H9 (cell line): Measurements from ENCODE around the gene ENOX1. TPM values are rescaled to one million over a fixed set of nuclear protein-coding genes. Genes with fewer than 3 reads are reported as not detected.

Source experiments
- DNase-seq: peaks from one replicate; pipeline ENCODE4 v3.0.0-alpha.2; 2017
- H2AFZ ChIP-seq: one replicate; pipeline ENCODE4 v1.6.1; 2013; ENCODE audit warnings: mild to moderate bottlenecking, low read length, control low read depth, moderate library complexity
- H2AK5ac ChIP-seq: 2 replicates; pipeline ENCODE4 v1.6.1; 2013; ENCODE audit warnings: low read length, control low read depth, mixed read lengths; ENCODE audit not compliant: insufficient read length
- H2BK120ac ChIP-seq: one replicate; pipeline ENCODE4 v1.6.1; 2013; ENCODE audit warnings: low read depth, mild to moderate bottlenecking, low read length, control low read depth, inconsistent platforms; ENCODE audit not compliant: poor library complexity, severe bottlenecking
- H2BK12ac ChIP-seq: 2 replicates; pipeline ENCODE4 v1.6.1; 2013; ENCODE audit warnings: low read length, control low read depth, mixed read lengths, low read depth; ENCODE audit not compliant: insufficient read length
- H2BK15ac ChIP-seq: 2 replicates; pipeline ENCODE4 v1.6.1; 2013; ENCODE audit warnings: low read depth, low read length, control low read depth
- H2BK20ac ChIP-seq: one replicate; pipeline ENCODE4 v1.6.1; 2013; ENCODE audit warnings: low read depth, mild to moderate bottlenecking, low read length, control low read depth, inconsistent platforms; ENCODE audit not compliant: poor library complexity, severe bottlenecking
- H2BK5ac ChIP-seq: 2 replicates; pipeline ENCODE4 v1.6.1; 2013; ENCODE audit warnings: low read length, control low read depth, mixed read lengths; ENCODE audit not compliant: insufficient read length
- H3K14ac ChIP-seq: 2 replicates; pipeline ENCODE4 v1.6.1; 2013; ENCODE audit warnings: low read length, control low read depth; ENCODE audit not compliant: insufficient read depth
- H3K18ac ChIP-seq: 2 replicates; pipeline ENCODE4 v1.6.1; 2013; ENCODE audit warnings: low read depth, mild to moderate bottlenecking, mixed read lengths, low read length, control low read depth; ENCODE audit not compliant: insufficient read length
- H3K23ac ChIP-seq: 2 replicates; pipeline ENCODE4 v1.6.1; 2013; ENCODE audit warnings: low read length, control low read depth, mixed read lengths, low read depth; ENCODE audit not compliant: insufficient read length
- H3K23me2 ChIP-seq: 2 replicates; pipeline ENCODE4 v1.6.1; 2013; ENCODE audit warnings: low read depth, mild to moderate bottlenecking, mixed read lengths, low read length, control low read depth; ENCODE audit not compliant: insufficient read length, poor library complexity, severe bottlenecking
- H3K27ac ChIP-seq: 2 replicates; pipeline ENCODE4 v1.5.1; 2013; ENCODE audit warnings: low read length, control low read depth, mixed read lengths, low read depth; ENCODE audit not compliant: insufficient read length
- H3K27me3 ChIP-seq: 2 replicates; pipeline ENCODE4 v1.6.1; 2013; ENCODE audit warnings: low read length, control low read depth, inconsistent platforms; ENCODE audit not compliant: insufficient read depth
- H3K4ac ChIP-seq: 2 replicates; pipeline ENCODE4 v1.6.1; 2013; ENCODE audit warnings: low read depth, mild to moderate bottlenecking, control low read depth, inconsistent platforms, low read length, moderate library complexity
- H3K4me1 ChIP-seq: 2 replicates; pipeline ENCODE4 v1.6.1; 2013; ENCODE audit warnings: low read length, control low read depth, inconsistent platforms; ENCODE audit not compliant: insufficient read depth
- H3K4me2 ChIP-seq: 2 replicates; pipeline ENCODE4 v1.6.1; 2013; ENCODE audit warnings: low read length, control low read depth, mixed read lengths; ENCODE audit not compliant: insufficient read length, insufficient read depth
- H3K56ac ChIP-seq: 2 replicates; pipeline ENCODE4 v1.6.1; 2013; ENCODE audit warnings: low read depth, mild to moderate bottlenecking, mixed read lengths, low read length, control low read depth; ENCODE audit not compliant: insufficient read length
- H3K79me1 ChIP-seq: 2 replicates; pipeline ENCODE4 v1.6.1; 2013; ENCODE audit warnings: low read depth, mild to moderate bottlenecking, moderate library complexity, low read length, control low read depth, inconsistent platforms; ENCODE audit not compliant: insufficient read depth, poor library complexity, severe bottlenecking
- H3K79me2 ChIP-seq: 2 replicates; pipeline ENCODE4 v1.6.1; 2013; ENCODE audit warnings: low read length, control low read depth, inconsistent platforms; ENCODE audit not compliant: insufficient read depth
- H3K9ac ChIP-seq: 2 replicates; pipeline ENCODE4 v1.6.1; 2013; ENCODE audit warnings: low read length, control low read depth, mixed read lengths; ENCODE audit not compliant: insufficient read length; ENCODE audit errors: extremely low read depth
- H3K9me3 ChIP-seq: one replicate; pipeline ENCODE4 v1.6.1; 2013; ENCODE audit warnings: low read depth, low read length, inconsistent platforms; ENCODE audit not compliant: control insufficient read depth
- H3T11ph ChIP-seq: one replicate; pipeline ENCODE4 v1.6.1; 2013; ENCODE audit warnings: mild to moderate bottlenecking, low read length, control low read depth, inconsistent platforms
- H4K20me1 ChIP-seq: one replicate; pipeline ENCODE4 v1.6.1; 2013; ENCODE audit not compliant: control insufficient read depth, insufficient read length, insufficient read depth
- H4K5ac ChIP-seq: 2 replicates; pipeline ENCODE4 v1.6.1; 2013; ENCODE audit warnings: low read depth, mild to moderate bottlenecking, mixed read lengths, low read length, control low read depth; ENCODE audit not compliant: insufficient read length
- H4K8ac ChIP-seq: replicated peaks from 2 replicates; pipeline ENCODE4 v1.6.1; 2013; ENCODE audit warnings: low read length, control low read depth, mixed read lengths, low read depth; ENCODE audit not compliant: insufficient read length
- H4K91ac ChIP-seq: 2 replicates; pipeline ENCODE4 v1.6.1; 2013; ENCODE audit warnings: low read depth, mild to moderate bottlenecking, moderate library complexity, mixed read lengths, low read length, control low read depth; ENCODE audit not compliant: insufficient read length
- H3K27ac Mint-ChIP-seq, 3 experiments: 2 replicates in 2 of 3; 3 replicates in 1 of 3; pipeline ENCODE4 v1.8.0; 2020 to 2021; ENCODE audit warnings: mixed read lengths in 3 of 3, mild to moderate bottlenecking in 1 of 3, moderate library complexity in 1 of 3
- H3K27me3 Mint-ChIP-seq: 2 replicates; pipeline ENCODE4 v1.8.0; 2021; ENCODE audit warnings: low read depth, mild to moderate bottlenecking, moderate library complexity, mixed read lengths
- H3K36me3 Mint-ChIP-seq, 3 experiments: 2 replicates in 2 of 3; 3 replicates in 1 of 3; pipeline ENCODE4 v1.8.0; 2020 to 2021; ENCODE audit warnings: low read depth in 3 of 3, mixed read lengths in 3 of 3; ENCODE audit not compliant: insufficient read depth in 1 of 3
- H3K4me1 Mint-ChIP-seq, 2 experiments: 2 replicates each; pipeline ENCODE4 v1.8.0; 2020; ENCODE audit warnings: mixed read lengths in 2 of 2
- H3K4me3 Mint-ChIP-seq, 2 experiments: 2 replicates in 1 of 2; 3 replicates in 1 of 2; pipeline ENCODE4 v1.8.0; 2020 to 2021; ENCODE audit warnings: mild to moderate bottlenecking in 2 of 2, mixed read lengths in 2 of 2, moderate library complexity in 1 of 2
- H3K9me3 Mint-ChIP-seq, 2 experiments: 2 replicates in 1 of 2; 3 replicates in 1 of 2; pipeline ENCODE4 v1.8.0; 2020; ENCODE audit warnings: mild to moderate bottlenecking in 2 of 2, mixed read lengths in 2 of 2, moderate library complexity in 1 of 2
- CTCF ChIP-seq: fragments of 200-600 bp; sonication (generic); conservative IDR thresholded peaks from 3 replicates; pipeline ENCODE4 v1.8.0; 2021; ENCODE audit warnings: antibody characterized with exemption, mild to moderate bottlenecking
- WGBS: extraction: QIAGEN DNeasy Blood & Tissue Kit; methylation state at CpG from one replicate; pipeline ENCODE4 v1.1.7; 2013; ENCODE audit warnings: missing lambda C conversion rate, low lambda C conversion rate, mixed read lengths; ENCODE audit not compliant: insufficient read length; ENCODE audit errors: extremely low coverage; 5-methylcytosine and 5-hydroxymethylcytosine counted together
- total RNA-seq: library from RNA; stranded (reverse); gene quantifications from 2 replicates; pipeline ENCODE4 v1.2.1, GENCODE V29; 2021

ENOX1 gene
- total RNA-seq, 1 experiment from 2014 or later = 0.24 TPM

GRCh38 chr13:43737392-43737923 is 49.3 kb downstream of the ENOX1 start:
- H3K27me3 ChIP-seq = no peaks in the 10 kb centered on the region; the same call in 1 of the 2 replicates
- Mint-ChIP-seq H3K9me3 (no peaks in the 10 kb centered on the region), H3K27ac (no peak overlapping the region), H3K27me3 (no peaks in the 10 kb centered on the region), H3K36me3 (no peaks in the 10 kb centered on the region), H3K4me1 (no peaks in the 10 kb centered on the region), H3K4me3 (no peak overlapping the region)
- no peak overlapping the region for H4K8ac ChIP-seq
- no peaks in the 10 kb centered on the region for H3K23me2 ChIP-seq
- H3K4me2 ChIP-seq = no peak overlapping the region
- H2BK120ac ChIP-seq = no peak overlapping the region
- H4K20me1 ChIP-seq = no peaks in the 10 kb centered on the region
- no peak overlapping the region for H3K27ac ChIP-seq
- H2BK5ac ChIP-seq = no peak overlapping the region
- no peak overlapping the region for H2AFZ ChIP-seq
- H3K18ac ChIP-seq = no peak overlapping the region
- H3K79me1 ChIP-seq = no peaks in the 10 kb centered on the region
- DNase-seq = no peak
- no peak overlapping the region for H3K14ac ChIP-seq
- no CpG with 5 or more reads among the region's 3 CpGs for WGBS
- no peak overlapping the region for H3T11ph ChIP-seq
- no peaks in the 10 kb centered on the region for H3K9me3 ChIP-seq
- H2AK5ac ChIP-seq = no peak overlapping the region
- H3K9ac ChIP-seq = no peak overlapping the region
- H3K79me2 ChIP-seq = no peaks in the 10 kb centered on the region
- no peak overlapping the region for H2BK12ac ChIP-seq
- H3K56ac ChIP-seq = no peak overlapping the region
- no peak overlapping the region for H3K4ac ChIP-seq
- no peaks in the 10 kb centered on the region for H3K4me1 ChIP-seq
- no peak overlapping the region for H4K5ac ChIP-seq
- no peak overlapping the region for H2BK15ac ChIP-seq
- H4K91ac ChIP-seq = no peak overlapping the region
- no peak for TF ChIP-seq CTCF
- H3K23ac ChIP-seq = no peak overlapping the region
- H2BK20ac ChIP-seq = no peak overlapping the region
